ENCODE measurements around the gene TNFSF12.
"Not testable (repeated sequence)": the region's sequence is repeated elsewhere in the genome, so short reads cannot be mapped to it uniquely, and the experiment has no call there.

The TNFSF12 gene

DNA sequence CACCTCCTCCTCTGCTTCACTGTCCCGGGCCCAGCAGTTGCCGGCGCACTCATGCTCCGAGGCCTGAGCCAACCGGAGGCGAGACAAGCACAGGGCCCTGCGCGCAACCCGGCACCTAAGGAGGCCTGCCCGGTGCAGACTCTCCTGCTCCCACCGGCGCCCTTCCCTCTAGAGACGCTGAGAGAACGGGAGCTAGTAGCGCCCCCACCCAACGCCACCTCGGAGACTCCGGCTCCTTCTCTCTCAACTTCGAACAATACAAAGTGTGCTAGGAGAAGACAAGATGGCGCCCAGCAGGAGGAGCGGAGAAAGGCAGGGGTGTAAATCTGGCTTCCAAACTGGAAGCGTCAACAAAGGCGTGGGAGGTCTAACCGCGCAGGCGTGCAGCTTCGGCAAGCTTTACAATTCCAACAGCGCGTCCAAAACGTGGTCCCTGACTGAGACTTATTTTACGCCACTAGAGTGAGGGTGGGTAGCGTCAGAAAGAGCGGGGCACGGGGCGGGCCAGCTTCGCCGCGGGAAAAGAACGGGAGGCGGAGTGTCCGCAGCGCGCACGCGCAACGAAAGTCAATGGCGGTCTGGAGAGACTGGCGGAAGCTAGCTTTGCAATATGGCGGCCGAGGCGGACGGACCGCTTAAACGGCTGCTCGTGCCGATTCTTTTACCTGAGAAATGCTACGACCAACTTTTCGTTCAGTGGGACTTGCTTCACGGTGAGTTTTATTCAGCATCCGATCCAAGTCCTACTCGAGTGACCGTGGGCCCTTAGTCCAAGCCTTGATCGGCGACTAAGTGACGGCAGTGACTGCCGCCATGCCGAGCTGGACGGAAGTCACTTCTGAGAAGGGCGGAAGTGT, 34.6 kb downstream of the TNFSF12 start, which contains the start of gene MPDU1:
Gene MPDU1, plus strand, starts transcription at position 600 of the 857 bp plus-strand sequence. Its CDS starts 11 bp downstream, at position 611.
- in situ Hi-C loops (cut with MboI; ENCODE audit: low sequenced_read_pairs), result no loop called here

DNA sequence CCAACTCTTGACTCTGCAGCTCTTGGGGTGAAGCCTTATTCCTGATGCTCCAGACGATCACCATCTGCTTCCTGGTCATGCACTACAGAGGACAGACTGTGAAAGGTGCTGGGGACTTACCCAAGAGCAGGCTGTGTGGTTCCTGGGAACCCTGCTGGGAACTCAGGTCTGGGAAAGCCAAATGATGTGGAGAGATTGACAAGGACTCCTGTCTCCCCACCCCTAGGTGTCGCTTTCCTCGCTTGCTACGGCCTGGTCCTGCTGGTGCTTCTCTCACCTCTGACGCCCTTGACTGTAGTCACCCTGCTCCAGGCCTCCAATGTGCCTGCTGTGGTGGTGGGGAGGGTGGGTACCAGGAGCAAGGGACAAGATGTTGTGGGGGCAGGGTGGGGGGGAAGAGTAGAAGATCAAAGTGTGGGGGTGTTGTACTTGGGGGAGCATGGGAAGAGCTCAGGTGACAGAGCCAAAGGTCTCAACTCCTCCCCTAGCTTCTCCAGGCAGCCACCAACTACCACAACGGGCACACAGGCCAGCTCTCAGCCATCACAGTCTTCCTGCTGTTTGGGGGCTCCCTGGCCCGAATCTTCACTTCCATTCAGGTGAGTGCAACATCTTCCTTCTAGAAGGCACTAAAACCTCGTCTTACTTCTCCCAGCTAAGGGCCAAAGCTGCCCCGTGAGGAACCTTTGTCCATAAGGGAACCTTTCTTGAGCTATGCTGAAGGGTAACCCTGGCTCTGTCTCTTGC, 38.0 kb downstream of the TNFSF12 start:
- in situ Hi-C loops (cut with MboI; ENCODE audit: low sequenced_read_pairs), result no loop called here

DNA sequence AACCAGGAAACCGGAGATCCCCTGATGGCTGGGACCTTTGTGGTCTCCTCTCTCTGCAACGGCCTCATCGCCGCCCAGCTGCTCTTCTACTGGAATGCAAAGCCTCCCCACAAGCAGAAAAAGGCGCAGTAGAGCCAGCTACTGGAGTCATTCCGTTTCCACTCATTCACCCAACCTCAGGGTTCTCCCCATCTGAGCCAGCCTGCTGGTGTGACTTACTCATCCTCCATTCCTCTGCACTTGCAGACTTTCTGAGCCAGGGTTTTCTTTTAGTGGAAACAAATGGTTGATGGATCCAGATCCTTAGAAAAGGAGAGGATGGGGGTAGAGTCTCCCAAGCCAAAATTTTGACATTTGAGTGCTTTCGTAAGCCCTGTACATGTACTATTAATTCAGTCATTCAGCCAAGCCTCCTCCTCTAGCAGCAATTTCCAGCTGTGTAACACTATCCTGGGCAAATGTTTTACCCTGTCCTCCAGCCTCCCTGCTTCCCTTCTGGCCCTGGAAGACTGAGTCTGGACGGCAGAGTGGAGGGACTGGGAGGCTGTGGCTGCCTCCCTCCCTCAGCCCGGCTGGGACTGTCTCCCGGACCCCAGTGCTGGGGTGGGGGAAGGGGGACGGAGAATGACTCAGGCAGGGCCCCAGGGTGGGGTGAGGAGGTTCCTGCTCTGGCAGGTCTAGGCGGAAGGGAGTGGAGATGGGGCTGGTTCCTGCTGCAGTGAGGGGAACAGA, 38.7 kb downstream of the TNFSF12 start:
- in situ Hi-C loops (cut with MboI; ENCODE audit: low sequenced_read_pairs), result no loop called here

DNA sequence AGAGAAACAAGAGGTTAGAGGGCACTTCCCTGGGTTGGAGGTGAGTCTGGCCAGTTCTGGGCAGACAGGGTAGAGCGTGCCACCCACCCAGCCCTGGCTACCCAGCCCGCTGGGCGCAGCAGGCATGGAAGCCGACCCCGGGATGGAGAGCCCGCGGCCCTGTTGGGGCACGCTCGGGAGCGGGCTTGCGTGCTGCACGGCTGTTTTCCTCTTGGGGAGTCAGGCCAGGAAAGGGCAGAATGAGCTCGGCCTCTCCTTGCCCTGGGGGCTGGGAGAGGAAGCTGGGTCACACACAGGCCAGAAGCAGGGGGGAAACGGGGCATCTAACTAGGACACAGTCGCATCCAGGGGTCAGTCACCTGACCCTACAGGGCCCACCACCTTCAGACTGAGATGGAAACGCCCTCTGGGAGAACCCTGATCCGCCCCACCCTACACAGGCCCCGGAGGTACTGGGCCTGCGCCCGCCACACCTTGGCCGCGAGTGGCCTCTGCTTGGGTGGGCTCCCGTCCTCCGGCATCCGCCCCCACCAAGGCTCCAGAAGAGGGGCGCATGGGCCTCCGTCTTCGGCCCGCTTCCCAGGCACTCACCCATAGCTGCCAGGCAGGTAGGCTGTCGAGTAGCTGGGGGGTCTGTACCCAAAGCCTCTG, 39.8 kb downstream of the TNFSF12 start:
- in situ Hi-C loops (cut with MboI; ENCODE audit: low sequenced_read_pairs), result no loop called here

DNA sequence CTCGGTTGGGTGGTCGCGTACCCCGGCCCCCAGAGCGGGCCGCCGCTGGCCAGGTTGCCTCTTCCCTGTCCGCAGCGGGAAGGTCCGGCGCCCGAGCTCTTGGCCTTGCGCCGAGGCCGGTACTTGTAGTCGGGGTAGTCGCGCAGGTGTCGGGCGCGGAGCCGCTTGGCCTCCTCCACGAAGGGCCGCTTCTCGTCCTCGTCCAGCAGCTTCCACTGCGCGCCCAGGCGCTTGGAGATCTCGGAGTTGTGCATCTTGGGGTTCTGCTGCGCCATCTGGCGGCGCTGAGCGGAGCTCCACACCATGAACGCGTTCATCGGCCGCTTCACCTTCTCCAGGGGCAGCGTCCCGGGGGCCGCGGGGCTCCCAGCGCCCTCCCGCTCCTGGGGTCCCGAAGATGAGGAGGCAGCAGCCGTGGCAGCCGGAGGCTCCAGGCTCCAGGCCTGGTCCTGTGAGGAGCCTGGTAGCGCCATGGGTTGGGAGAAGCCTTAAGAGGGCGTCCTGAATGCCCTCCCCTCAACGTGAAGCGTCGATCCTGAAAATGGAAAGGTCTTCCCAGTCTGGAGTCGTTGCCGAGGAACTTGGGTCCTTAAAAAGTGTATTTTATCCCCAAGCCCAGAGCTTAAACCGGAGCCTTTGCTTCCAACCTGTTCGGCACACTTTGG, 40.5 kb downstream of the TNFSF12 start:
- in situ Hi-C loops (cut with MboI; ENCODE audit: low sequenced_read_pairs), result no loop called here

DNA sequence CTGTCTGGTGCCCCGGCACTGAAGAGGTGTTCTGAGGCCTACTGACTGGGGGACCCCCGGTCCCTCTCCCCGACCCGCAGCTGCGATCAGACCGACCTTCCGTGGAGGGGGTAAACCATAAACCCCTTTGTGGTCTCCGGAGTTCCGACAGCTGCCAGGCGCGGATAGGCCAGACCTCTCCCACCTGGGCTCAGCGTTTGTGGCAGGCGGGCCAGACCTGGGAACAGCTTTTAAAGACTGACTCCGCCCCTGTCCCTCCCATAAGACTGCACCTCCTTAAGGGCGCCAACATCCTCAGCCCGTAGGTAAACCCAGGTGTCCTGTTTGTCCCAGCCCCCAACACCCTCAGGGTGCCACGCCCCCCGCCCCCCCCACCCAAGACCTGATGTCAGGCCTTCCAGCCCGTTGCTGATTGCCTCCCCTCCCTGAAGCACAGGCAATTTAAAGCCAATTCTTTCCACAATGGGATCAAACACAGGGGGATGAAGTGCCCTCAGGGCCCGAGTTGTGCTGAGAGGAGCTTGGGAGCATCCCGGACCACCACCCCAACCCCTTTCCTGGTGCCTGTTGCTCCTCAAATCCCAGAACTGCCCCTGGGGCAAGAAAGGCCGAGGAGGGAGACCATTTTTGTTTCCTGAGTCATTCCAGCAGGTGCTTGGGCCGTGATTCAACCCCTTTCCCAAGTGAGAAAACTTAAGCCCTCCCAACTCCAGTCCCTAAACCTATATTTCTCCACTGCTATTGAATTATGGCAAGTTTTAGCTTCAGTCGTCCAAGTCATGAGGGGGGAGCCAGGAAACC, 41.2 kb downstream of the TNFSF12 start, which contains the start of gene SOX15:
Gene SOX15, minus strand, starts transcription at position 204 of the 801 bp plus-strand sequence. CDS start 418 bp downstream, outside the sequence.
- in situ Hi-C loops (cut with MboI; ENCODE audit: low sequenced_read_pairs), result no loop called here

DNA sequence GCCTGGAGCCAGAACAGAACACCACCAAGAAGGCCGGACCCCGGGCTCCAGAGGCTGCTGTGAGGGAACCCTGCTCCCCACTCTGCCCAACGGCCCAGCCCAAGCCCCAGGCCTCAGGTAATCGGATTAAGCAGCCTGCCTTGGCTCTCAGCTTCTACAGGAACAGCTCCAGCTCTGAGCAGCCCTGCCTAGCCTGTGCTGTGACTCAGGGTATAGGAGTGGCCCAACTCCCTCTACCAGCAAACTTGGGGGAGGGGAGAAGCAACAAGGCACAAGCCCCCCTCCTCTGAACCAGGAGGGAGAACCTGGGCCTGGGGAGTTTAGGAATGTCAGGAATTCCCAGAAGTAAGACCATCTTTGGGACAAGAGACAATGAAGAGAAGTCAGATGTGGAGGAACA, 41.9 kb downstream of the TNFSF12 start:
- in situ Hi-C loops (cut with MboI; ENCODE audit: low sequenced_read_pairs), result no loop called here

DNA sequence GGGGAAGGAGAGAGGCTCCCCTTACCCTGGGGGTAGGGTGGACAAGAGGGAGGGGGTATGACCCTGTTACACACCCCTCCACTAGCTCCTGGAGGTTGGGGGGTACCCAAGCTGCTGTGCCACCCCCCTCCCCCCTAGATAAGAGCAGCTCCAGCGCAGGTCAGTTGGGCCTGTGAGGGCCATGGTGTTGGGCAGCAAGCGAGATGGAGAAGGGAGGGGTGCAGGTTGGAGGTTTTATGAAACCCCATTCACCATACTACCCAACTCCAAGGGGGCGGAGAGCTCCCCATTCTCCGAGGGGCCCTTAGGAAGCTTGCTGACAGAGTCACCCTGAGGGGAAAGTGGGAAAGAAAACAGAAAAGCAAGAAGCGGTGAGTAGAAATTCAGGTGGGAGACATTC, 42.7 kb downstream of the TNFSF12 start:
- in situ Hi-C loops (cut with MboI; ENCODE audit: low sequenced_read_pairs), result no loop called here

DNA sequence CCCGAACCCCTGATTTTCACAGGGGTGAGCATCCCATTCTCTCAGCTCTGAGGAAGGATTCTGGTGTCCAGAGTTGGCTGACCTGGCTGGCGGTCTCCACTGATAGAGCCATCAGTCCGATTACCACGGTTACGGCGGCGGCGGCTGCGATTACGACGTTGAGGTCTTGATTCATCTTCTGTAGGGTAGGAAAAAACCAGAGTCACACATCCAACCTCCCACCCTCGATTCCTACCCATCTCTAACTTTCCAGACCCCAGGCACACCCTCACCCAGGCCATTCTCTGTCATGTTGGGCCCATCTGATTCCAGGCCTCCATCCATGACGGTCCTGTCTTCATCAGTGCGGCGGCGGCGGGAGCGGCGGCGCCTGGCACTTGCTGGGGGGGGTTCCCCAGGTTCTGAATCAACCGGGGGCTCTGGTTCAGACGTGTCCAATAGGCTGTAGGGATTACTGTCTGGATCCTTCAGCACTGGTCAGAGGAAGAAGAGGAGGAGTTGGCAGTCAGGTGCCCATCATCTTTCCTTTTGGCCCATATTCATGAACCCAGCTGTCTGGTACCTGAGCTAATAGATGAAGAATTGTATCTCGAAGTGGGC, 43.7 kb downstream of the TNFSF12 start:
- in situ Hi-C loops (cut with MboI; ENCODE audit: low sequenced_read_pairs), result no loop called here

DNA sequence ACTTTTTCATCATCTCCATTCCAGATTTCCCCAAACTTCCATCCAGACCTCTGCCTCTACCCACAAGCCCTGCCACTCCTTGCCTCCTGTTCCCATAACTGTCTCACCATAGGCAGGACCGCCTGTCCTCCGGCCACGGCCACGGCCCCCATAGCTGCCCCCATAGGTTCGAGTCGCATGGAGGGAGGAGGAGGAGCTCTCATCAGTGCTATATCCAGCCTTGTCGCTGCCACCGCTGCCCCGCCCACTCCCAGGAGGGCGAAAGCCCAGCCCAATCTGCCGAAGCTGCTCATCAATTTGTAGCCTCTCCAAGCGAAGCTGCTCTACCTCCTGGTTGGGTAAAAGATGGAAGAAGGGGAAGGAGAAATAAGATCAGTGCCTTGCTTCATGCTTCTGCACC, 44.4 kb downstream of the TNFSF12 start:
- in situ Hi-C loops (cut with MboI; ENCODE audit: low sequenced_read_pairs), result no loop called here

DNA sequence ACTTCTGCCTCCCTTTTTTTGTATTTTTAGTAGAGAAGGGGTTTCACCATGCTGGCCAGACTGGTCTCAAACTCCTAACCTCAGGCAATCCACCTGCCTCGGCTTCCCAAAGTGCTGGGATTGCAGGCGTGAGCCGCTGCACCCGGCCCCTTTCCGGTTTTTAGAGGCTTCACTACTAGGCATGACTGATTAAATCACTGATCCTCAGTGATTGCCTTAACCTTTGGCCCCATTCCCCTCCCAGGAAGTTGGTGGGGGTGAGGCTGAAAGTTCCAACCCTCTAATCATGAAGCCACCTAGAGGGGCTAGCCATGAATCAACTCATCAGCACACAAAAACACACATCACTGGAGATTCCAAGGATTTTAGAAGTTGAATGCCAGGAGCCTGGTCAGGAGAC, 48.7 kb downstream of the TNFSF12 start:
- in situ Hi-C loops (cut with MboI; ENCODE audit: low sequenced_read_pairs), result not testable (repeated sequence)

DNA sequence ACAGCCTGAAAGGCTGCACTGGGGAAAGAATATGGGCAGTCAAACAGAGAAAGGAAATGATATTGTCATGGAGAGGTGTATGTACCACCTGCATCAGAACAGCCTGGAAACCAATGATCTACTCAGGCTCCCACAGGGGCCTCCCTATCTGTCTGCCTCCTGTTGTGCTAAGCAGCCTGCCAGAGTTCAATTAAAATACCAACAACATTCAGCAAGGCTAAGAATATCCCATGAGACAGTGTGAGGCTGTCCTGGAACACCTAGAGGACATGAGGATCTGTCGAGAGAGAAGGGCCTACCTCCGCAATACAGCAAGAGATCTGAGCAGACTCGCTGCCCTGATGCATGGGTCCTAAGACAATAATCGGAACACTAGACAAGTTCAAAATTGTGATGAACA, 57.4 kb downstream of the TNFSF12 start:
- in situ Hi-C loops (cut with MboI; ENCODE audit: low sequenced_read_pairs), result no loop called here
